PFSK-1 (cell line): ENCODE data around the gene MUSK.

Source experiments
- FOXP2 ChIP-seq: optimal IDR thresholded peaks from 2 replicates; pipeline ENCODE3; 2011; ENCODE audit warnings: borderline replicate concordance, control low read depth, inconsistent platforms; ENCODE audit not compliant: insufficient read depth; ENCODE audit errors: extremely low read length, extremely low read depth
- POLR2AphosphoS5 ChIP-seq: IDR thresholded peaks from 2 replicates; pipeline ENCODE4 v1.6.1; 2012; ENCODE audit warnings: low read depth, mild to moderate bottlenecking, control low read depth, low read length, moderate library complexity
- REST ChIP-seq, 2 experiments: IDR thresholded peaks; 2 replicates each; pipeline versions ENCODE4 v1.6.1 to v1.8.0; 2011 to 2012; ENCODE audit warnings: low read depth in 2 of 2, low read length in 2 of 2, control low read depth in 1 of 2, inconsistent platforms in 1 of 2, mild to moderate bottlenecking in 1 of 2, moderate library complexity in 1 of 2; ENCODE audit not compliant: insufficient read depth in 1 of 2
- SIN3A ChIP-seq: IDR thresholded peaks from 2 replicates; pipeline ENCODE4 v1.6.1; 2012; ENCODE audit warnings: mild to moderate bottlenecking, low read length, moderate library complexity, borderline replicate concordance; ENCODE audit not compliant: insufficient read depth
- TAF1 ChIP-seq: IDR thresholded peaks from 2 replicates; pipeline ENCODE4 v1.6.1; 2012; ENCODE audit warnings: low read length, control low read depth, borderline replicate concordance; ENCODE audit not compliant: insufficient read depth

The MUSK gene

GRCh38 chr9:110814159-110814558 is 145.6 kb downstream of the MUSK start:
- TF ChIP-seq SIN3A (no peak), POLR2AphosphoS5 (no peak), REST (IDR thresholded peaks at IDR 0.05; ENCODE audit: insufficient read depth in 1 of 2, low read depth in 2 of 2, low read length in 2 of 2) (no peak), TAF1 (no peak), FOXP2 (no peak)

GRCh38 chr9:110815361-110815760 is 146.8 kb downstream of the MUSK start:
- TF ChIP-seq TAF1 (no peak), SIN3A (no peak), REST (IDR thresholded peaks at IDR 0.05; ENCODE audit: insufficient read depth in 1 of 2, low read depth in 2 of 2, low read length in 2 of 2) (no peak), POLR2AphosphoS5 (no peak), FOXP2 (no peak)

GRCh38 chr9:110820381-110820780 is 151.8 kb downstream of the MUSK start:
- TF ChIP-seq TAF1: no peak
- TF ChIP-seq SIN3A: no peak
- TF ChIP-seq REST (IDR thresholded peaks at IDR 0.05; ENCODE audit: insufficient read depth in 1 of 2, low read depth in 2 of 2, low read length in 2 of 2): no peak
- no peak for TF ChIP-seq FOXP2
- no peak for TF ChIP-seq POLR2AphosphoS5

- TF ChIP-seq REST (IDR thresholded peaks at IDR 0.05; ENCODE audit: insufficient read depth in 1 of 2, low read depth in 2 of 2, low read length in 2 of 2): no peak
- no peak for TF ChIP-seq POLR2AphosphoS5
- no peak for TF ChIP-seq SIN3A
- no peak for TF ChIP-seq FOXP2
- TF ChIP-seq TAF1: no peak
Measured at GRCh38 chr9:110821064-110821463, 152.5 kb downstream of the MUSK start.

GRCh38 chr9:110825950-110826349 is 157.4 kb downstream of the MUSK start:
- TF ChIP-seq TAF1 (no peak), REST (IDR thresholded peaks at IDR 0.05; ENCODE audit: insufficient read depth in 1 of 2, low read depth in 2 of 2, low read length in 2 of 2) (no peak), FOXP2 (no peak), POLR2AphosphoS5 (no peak), SIN3A (no peak)
